ENCODE measurements around the gene TXNRD3.

- no peak for TF ChIP-seq CTCF (optimal IDR thresholded peaks at IDR 0.05 in 1 of 3, IDR thresholded peaks at IDR 0.05 in 1 of 3, conservative IDR thresholded peaks at IDR 0.05 in 1 of 3; ENCODE audit: extremely low read depth in 1 of 3, insufficient read depth in 2 of 3, low read length in 3 of 3)
- TF ChIP-seq EZH2 (IDR thresholded peaks at IDR 0.05; ENCODE audit: low read length), result no peak
These were observed 34.2 kb downstream of the TXNRD3 start for GRCh38 chr3:126620738-126621137.

Data from keratinocyte (primary cell).